Putamen (tissue), 1 donor: ENCODE data around the gene CCNJ.
"Not testable (repeated sequence)": the region's sequence is repeated elsewhere in the genome, so short reads cannot be mapped to it uniquely, and the experiment has no call there.

Source experiments
- DNase-seq: peaks from one replicate; pipeline ENCODE4 v3.0.0-alpha.2; 2016; ENCODE audit warnings: low spot score

The CCNJ gene, protein sequence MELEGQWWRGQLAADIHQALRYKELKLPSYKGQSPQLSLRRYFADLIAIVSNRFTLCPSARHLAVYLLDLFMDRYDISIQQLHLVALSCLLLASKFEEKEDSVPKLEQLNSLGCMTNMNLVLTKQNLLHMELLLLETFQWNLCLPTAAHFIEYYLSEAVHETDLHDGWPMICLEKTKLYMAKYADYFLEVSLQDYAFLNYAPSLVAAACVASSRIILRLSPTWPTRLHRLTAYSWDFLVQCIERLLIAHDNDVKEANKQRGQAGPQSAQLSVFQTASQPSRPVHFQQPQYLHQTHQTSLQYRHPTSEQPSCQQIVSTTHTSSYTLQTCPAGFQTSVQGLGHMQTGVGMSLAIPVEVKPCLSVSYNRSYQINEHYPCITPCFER

GRCh38 chr10:96043033-96043892, at the start of gene CCNJ:
Gene CCNJ (plus strand): TSS chr10:96043583. CDS start chr10:96044394, 811 bp downstream.
- DNase-seq, result peak; percentile 86

GRCh38 chr10:95994376-95994775, 49.0 kb upstream of the CCNJ start:
- not testable (repeated sequence) for DNase-seq

DNA sequence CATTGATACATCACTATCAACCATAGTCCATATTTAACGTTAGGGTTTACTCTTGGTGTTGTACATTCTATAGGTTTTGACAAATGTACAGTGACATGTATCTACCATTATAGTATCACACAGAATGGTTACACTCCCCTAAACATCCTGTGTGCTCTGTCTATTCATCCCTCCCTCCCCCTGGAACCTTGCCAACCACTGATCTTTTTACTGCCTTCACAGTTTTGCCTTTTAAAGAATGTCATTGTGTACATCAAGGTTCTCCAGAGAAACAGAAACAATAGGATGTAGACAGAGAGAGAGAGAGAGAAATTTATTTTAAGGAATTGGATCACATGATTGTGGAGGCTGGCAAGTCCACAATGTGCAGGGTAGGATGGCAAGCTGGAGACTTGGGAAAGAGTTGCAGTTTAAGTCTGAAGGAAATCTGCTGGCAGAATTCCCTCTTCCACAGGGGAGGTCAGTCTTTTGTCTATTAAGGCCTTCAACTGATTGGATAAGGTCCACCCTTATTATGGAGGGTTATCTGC, 45.1 kb upstream of the CCNJ start:
- DNase-seq, result no peak

DNA sequence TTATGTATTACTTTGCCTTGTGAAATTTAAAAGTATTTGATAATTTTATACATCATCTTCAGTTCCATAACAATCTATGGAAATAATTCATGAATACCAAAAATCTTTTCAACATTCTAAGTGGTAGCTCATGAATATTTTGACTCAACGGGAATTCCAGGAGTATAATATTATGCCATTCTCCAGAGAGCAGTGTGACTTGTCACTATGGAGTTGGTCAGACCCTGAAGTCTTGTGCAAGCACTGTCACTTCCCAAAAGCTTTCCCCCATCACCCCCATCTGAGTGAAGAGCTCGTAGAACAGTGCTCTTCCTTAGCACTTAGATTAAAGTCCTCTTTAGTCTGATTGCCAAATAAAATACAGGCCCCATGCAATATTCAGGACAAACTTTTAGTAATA, 29.4 kb upstream of the CCNJ start:
- DNase-seq, result no peak

DNA sequence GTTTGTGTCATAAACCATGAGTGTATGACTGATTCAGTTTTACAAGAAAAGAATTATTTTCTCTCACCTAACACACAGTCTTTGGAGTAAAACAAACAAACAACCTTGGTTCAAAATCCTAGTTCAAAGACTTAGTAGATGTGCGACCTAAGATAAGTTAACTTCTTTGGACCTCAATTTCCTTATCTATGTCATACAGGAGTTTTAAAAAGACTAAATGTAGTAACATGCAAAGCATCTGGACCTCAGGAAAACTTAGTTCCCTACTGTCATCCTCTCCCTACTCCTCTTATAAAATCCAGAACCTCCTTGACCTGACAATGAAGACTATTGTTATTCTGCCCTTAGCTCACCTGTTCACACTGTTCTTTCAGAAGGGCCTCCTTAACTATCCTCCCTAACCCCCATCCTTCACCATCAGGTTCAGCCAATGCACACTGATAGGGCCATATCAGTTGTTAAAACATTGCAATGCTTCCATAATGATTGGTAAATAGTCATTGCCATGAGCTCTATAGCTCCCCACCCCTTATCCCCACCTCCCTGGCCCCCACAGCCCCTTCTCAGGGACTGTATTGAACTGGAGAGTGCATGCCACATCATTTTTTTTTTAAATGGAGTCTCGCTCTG, 28.8 kb upstream of the CCNJ start:
- no peak for DNase-seq

DNA sequence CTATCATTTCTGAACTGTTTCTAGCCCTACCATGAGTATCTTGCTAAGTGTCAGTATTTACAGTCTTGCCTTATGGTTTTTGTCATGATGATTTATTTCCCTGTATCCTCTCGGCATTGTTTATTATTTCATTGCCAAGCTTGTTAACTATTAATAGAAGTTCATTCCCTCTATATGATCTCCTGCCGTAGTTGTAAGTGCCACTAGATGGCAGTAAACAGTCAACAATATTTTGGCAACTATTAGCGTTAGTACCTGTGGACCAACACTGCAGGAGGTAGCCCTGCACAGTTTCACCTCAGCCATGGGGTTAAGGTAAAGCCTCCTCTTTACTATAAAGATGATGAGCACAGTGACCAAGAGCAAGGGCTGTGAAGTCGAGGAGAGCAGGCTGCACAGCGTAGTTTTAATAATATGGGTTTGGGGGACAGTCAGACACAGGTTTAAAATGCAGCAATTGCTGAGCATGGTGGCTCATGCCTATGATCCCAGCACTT, 26.1 kb upstream of the CCNJ start:
- peak; percentile 31 for DNase-seq

DNA sequence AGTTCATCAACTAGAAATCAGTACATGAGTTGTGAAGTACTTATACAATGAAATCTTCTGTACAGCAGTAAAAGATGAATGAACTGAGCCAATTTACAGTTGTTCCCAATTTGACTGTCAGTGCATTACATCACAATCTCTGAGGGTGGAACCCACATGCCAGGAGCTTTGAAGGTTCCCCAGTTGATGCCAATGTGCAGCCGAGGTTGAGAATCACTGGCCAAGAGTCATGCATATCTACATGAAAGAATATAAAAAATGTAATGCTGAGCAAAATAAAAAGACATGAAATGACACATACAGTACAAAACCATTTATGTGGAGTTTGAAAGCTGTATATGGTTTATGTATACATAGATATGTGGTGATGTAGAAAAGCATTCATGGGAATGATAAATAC, 22.1 kb upstream of the CCNJ start:
- no peak for DNase-seq

- DNase-seq, result no peak
Observed at GRCh38 chr10:96022739-96023138, 20.6 kb upstream of the CCNJ start.

DNA sequence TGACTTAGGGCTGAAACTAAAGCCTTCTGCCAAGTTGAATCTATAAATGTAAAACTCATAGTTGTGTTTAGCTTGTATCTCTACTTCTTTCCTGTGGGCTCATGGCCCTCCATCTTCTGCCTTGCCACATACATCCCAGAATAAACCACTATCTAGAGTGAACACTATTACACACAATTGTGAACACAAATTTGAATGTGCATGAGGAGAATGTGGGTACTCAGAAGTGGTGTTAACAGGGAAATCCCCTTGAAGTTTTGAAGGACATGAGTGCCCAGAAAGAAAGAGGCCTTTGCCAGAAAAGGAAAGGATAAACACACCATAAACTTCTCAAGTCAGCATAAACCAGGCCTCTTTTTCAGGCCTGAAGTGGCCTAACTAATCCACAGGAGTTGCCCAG, 20.2 kb upstream of the CCNJ start:
- no peak for DNase-seq

- no peak for DNase-seq
Observed at GRCh38 chr10:96025566-96025965, 17.8 kb upstream of the CCNJ start.

- no peak for DNase-seq
Observed at GRCh38 chr10:96034625-96035024, 8.8 kb upstream of the CCNJ start.

- DNase-seq, result no peak
Observed at GRCh38 chr10:96038476-96039387, 4.7 kb upstream of the CCNJ start.

DNA sequence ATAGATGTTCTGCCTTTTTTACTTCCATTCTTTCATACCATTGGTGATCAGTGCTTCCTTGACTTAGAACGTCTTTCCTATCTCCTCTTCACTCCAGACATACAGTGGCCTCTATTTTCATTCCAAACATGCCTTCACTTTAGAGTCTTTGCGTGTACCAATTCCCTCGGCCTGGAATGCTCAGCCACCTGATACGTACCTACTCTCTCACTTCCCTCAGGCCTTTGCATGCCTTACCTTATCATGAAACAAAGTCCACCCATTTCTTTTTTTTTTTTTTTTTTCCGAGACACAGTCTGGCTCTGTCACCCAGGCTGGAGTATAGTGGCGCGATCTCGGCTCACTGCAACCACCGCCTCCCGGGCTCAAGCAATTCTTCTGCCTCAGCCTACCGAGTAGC, 2.2 kb upstream of the CCNJ start:
- no peak for DNase-seq

GRCh38 chr10:96043893-96044715, 721 bp downstream of the CCNJ start:
- DNase-seq, result peak; percentile 11

GRCh38 chr10:96044736-96045135, 1.4 kb downstream of the CCNJ start:
- DNase-seq, result no peak

DNA sequence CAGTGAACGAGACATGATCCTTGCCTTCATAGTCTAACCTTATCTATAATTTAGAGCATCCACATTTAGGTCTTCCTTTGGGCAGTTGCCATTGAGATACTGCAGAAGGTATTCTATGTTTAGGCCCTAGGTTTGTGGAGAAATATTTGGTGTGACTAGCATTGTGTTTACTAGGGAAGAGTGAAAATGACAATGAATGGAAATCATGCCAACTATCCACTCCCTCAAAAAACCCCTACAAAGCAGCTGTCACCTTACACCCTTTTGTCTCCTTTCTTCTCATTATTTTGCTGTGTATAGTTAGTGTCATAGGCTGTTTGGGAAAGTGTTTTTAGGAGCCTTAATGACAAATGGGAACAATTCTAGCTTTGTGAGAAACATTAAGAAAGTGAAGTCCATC, 3.2 kb downstream of the CCNJ start:
- no peak for DNase-seq

DNA sequence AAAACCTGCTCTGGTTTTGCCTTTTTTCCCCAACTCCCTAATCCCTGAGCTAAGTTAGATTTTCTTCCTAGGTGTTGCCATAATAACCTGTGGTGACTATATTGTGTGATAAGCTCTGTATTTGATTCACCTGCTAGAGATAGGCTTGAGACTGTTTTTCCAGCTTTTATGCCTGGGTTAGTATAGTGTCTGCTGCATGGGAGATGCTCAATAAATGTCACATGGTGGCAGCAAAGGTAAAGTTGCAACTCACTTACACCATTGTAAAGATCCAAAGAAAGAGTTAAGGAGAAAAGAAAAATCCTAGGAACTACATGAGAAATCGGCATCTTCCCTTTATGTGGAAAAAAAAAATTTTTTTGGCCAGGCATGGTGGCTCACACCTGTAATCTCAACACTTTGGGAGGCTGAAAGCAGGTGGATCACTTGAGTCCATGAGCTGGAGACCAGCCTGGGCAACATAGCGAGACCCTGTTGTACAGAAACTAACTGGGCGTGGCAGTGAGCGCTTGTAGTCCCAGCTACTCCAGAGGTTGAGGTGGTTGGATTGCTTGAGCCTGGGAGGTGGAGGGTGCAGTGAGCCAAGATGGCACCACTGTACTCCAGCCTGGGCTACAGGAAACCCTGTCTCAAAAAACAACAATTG, 3.7 kb downstream of the CCNJ start:
- no peak for DNase-seq

DNA sequence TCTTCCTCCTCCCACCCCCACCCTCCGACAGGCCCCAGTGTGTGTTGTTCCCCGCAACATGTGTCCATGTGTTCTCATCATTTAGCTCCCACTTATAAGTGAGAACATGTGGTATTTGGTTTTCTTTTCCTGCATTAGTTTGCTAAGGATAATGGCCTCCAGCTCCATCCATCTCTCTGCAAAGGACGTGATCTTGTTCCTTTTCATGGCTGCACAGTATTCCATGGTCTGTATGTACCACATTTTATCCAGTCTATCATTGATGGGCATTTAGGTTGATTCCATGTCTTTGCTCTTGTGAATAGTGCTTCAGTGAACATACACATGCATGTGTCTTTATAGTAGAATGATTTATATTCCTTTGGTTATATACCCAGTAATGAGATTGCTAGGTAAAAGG, 4.5 kb downstream of the CCNJ start:
- DNase-seq, result not testable (repeated sequence)

DNA sequence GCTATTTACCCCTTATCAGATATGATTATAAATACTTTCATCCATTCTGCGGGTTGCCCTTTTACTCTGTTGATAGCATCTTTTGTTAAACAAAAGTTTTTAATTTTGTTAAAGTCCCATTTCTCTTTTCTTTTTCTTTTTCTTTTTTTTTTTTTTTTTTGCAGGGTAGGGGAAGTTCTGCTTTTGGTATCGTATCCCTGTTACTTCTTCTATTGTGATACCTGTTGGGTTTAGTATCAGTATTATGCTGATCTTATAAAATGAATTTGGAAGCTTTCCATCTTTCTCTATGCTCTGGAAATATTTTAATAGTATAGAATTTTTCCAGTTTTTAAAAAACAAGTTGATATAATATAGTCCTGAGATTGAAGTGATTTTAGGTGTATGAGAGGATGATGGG, 6.0 kb downstream of the CCNJ start:
- DNase-seq, result no peak

- no peak for DNase-seq
Observed at GRCh38 chr10:96053985-96054384, 10.6 kb downstream of the CCNJ start.
